LNCAP (cell line): Measurements from ENCODE around the gene LDB3.

Experiments
- TF ChIP-seq, protein P1 (sequence below): fragments of 450-650 bp; IDR thresholded peaks from 2 replicates; pipeline ENCODE4 v1.5.1; 2017; ENCODE audit warnings: mild to moderate bottlenecking

The LDB3 gene

DNA sequence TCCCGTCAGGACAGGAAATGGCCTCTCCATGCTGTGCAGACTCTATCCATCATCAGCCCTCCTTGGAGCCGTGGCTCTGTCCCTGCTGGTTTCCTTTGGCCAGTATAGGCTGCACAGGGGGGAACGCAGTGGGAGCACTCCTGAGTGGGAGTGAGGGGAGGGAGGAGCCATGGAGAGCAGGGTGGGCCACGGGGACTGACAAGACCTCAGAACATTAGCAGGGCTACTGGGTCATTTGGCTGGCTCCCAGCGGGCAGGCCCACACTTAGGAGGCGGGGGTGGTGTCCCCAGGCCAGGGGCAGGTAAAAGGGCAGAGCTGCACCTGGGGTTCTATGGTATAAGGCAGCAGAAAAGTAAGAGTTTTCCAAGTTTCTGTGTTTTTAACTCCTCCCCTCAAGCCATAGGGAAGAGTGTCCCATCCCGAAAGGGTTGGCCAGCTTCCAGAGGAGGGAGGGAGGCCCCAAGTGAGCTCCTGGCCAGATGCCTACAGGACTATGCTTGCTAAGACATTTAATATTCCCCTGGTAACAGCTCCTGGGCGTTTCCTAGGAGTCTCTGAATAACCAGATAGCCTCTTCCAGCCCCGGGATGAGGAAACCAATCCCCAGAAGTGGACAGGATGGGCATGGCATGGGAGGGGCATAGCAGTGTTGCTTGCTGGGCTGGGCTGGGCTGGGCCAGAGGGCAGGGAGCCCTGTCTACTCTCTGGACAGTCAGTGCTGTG is 19.4 kb upstream of the LDB3 start:
- TF ChIP-seq, protein P1, sequence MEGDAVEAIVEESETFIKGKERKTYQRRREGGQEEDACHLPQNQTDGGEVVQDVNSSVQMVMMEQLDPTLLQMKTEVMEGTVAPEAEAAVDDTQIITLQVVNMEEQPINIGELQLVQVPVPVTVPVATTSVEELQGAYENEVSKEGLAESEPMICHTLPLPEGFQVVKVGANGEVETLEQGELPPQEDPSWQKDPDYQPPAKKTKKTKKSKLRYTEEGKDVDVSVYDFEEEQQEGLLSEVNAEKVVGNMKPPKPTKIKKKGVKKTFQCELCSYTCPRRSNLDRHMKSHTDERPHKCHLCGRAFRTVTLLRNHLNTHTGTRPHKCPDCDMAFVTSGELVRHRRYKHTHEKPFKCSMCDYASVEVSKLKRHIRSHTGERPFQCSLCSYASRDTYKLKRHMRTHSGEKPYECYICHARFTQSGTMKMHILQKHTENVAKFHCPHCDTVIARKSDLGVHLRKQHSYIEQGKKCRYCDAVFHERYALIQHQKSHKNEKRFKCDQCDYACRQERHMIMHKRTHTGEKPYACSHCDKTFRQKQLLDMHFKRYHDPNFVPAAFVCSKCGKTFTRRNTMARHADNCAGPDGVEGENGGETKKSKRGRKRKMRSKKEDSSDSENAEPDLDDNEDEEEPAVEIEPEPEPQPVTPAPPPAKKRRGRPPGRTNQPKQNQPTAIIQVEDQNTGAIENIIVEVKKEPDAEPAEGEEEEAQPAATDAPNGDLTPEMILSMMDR, result no peak

DNA sequence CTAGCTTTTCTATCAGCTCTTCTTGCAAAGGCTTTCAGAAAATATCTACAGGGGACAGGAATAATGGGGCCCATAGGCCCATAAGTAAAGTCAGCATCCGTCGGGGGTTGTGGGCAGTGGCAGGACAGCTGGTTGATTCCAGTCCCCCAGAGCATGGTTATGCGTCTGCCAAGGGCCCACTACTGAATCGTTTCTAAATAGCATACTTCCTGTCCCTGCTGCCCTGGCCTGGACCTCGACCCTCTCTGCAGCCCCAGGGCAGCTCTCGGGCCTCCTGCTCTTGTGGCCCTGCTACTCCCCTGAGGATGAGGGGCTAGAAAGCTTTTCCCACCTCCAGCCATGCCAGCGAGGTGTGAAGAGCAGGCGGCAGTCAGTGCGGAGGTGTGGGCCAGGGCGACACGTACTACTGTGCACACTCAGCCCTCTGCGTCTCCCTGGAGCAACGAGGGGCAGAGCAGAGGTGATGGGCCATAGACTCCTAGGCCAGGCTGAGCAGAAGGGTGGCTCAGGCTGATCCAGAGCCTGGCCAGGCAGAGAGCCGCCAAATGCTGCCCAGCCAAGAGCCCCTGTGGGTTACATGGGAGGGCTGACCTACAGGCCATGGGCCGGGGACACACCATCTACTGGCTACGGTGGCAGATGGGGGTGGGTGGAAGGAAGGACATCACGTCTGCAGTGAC is 18.7 kb upstream of the LDB3 start:
- TF ChIP-seq, protein P1, result no peak

DNA sequence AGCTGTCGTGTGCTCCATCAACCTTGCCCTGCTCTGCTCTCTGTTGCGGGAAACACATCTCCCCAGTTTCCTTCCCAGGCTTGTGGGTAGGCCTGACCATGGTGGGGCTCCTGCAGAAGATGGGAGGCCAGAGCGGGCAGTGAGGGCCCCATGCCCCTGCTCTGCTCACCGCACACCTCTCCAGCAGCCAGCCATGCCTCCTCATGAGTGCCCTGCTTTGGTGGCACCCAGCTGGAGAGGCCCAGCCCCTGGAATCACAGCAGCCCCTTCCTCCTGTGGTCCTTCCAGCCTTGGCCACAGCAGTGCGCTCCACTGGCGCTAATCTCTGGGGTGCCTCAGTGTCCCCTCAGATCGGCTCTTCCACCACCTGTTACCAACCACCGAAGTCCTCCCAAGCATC is 18.2 kb upstream of the LDB3 start:
- TF ChIP-seq, protein P1, result no peak

DNA sequence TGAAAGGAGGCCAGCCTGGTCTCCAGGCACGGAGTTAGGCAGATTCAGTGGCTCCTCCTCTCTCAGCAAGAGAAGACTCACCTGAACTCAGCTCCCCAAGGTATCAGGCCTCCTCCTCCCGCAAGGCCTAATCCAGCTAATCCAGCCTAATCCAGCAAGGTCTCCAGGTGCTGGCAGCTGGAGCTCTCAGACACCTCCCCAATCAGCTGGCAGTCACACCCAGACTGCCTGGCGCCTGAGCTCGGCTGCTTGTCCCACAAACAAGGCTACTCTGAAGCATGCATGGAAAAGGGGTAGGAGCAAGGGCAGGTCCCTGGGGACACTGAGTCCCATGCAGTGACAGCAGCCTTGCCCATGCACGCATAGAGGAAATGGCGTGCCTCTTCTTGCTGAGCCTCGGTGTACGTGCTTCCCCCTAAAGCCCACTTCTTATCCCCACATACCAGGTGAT is 17.3 kb upstream of the LDB3 start:
- TF ChIP-seq, protein P1, result no peak

DNA sequence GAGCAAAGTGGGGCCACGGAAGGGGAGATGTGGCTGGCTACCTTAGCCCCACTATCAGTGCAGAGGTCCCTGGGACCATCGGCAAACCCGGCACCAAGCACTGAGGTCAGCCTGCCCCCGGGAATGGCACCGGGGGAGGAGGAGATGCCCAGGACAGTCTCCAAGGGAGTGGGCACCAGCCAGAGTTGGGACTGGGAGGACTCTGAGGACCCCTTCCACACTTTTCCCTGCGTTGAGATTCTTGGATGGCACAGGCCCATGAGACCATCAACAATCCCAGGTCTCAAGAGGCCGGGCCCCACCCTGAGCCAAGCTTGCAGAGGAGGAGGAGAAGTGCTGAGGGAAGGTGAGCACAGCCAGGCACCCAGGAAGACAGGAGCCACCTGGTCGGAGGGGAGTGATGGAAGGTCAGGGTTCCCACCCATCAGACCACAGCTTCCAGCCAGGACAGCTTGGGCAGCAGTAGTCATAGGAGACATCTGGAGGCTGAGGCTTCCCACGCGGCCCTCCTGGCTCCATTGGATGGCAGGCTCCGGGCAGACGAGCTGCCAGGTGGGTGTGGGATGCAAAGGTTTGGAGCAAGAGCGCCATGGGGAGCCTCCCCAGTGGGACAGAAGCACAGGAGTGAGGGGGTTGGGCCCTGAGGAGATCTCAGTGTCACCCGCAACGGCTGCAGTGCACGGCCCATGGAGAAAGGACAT is 16.5 kb upstream of the LDB3 start:
- TF ChIP-seq, protein P1, result no peak

DNA sequence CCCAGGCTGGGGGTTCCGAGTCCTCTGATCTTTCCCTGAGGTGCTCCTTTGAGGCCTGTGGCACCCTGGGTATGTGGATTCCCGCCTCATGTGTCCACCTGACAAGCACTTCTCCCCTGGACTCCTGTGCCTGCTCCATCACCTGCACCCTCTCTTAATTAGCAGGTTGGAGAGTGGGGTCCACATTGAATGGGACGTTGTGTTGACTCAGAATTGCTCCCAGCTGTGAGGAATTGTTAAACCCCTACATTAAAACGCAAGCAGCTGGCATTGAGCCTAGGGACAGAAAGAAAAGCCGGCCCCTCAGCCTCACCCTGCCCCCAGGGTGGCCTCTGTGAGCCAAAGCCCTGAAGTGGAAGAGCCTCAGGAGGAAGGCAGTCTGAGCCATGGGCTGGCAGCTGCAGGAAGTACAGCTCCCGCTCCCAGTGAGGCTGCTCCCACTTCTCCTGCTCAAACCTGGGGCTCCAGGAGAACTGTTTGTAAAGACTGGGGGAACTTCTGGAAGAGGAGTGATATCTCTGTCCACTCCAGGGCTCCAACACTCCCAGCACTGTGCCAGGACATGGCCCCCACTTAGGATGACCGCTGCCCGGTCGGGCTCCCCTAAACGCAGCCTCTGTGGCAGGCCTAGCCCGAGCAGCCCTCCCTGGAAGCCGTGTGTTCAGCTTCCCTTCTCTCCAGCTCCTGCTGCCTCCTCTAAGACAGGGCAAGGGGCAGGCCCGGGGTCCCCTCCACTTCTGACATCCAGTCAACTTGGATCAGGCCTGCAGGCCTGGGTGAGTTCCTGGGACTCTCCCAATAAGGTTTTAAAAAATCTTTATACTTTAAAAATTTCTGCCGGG is 15.7 kb upstream of the LDB3 start:
- TF ChIP-seq, protein P1, result no peak

DNA sequence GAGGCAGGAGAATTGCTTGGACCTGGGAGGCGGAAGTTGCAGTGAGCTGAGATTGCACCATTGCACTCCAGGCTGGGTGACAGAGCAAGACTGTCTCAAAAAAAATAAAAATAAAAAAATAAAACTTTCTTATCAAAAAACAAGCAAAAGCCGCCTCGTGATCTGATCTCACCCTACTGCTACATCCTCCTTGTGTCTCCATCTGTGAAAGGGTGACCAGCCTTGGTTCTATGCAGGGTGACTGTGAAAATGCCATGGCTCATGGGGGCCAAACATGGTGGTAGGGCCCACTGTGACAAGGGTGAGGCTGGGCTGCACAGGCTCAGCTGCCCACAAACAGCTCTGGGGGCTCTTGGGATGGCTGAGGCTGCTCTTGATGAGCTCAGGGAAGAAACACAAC is 14.9 kb upstream of the LDB3 start:
- TF ChIP-seq, protein P1, result no peak
